HG02759 (cell line): ENCODE results near the gene CHRNA3.

ENCODE experiments used
- ATAC-seq: cut with Tn5 transposase; IDR thresholded peaks from one replicate; pipeline ENCODE4 v1.9.1; 2021; ENCODE audit warnings: mild to moderate bottlenecking, moderate library complexity; ENCODE audit not compliant: unreplicated experiment

The CHRNA3 gene

DNA sequence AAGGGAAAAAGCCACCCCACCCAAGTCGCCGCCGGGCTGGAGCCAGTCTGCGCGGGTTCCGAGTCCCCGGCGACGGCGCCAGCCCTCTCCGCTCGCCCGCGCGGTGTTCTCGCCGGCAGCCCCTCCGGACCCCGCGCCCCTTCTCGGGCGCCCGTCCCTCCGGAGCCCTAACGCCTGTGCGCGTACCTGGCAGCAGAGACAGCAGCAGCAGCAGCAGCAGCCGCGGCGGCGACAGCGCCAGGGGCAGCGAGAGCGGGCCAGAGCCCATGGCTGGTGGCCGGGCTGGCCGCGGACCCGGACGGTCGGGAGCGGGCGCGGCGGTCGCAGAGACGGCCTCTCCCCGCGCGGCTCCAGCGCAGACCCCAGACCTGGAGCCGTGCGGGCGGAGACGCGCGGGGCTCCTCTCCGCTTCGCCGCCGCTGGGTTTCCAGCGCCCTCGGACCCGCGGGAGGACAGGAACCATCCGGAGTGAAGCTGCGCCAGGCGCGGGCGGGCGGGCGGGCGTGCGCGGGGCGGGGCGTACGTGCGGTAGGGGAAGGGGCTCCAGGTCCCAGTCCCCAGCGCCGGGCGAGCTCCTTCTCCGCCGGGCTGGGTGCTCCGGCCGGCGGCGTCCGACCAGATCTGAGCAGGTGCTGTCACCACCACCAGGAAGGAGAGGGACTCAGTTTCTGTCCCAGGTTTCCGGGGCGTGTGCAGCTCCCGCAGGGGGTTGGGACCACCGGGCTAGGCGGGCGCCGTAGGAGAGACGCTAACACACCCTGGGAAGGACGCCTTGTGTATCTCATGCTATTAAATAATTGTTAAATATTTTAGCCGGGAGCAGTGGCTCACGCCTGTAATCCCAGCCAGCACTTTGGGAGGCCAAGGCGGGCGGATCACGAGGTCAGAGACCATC lies at the start of gene CHRNA3:
Gene CHRNA3, minus strand, starts transcription at position 470 of the 895 bp plus-strand sequence. Its CDS starts 202 bp downstream, at position 268.
- no peak for ATAC-seq

GRCh38 chr15:78668987-78669386 lies 48.2 kb upstream of the CHRNA3 start:
- ATAC-seq: no peak

DNA sequence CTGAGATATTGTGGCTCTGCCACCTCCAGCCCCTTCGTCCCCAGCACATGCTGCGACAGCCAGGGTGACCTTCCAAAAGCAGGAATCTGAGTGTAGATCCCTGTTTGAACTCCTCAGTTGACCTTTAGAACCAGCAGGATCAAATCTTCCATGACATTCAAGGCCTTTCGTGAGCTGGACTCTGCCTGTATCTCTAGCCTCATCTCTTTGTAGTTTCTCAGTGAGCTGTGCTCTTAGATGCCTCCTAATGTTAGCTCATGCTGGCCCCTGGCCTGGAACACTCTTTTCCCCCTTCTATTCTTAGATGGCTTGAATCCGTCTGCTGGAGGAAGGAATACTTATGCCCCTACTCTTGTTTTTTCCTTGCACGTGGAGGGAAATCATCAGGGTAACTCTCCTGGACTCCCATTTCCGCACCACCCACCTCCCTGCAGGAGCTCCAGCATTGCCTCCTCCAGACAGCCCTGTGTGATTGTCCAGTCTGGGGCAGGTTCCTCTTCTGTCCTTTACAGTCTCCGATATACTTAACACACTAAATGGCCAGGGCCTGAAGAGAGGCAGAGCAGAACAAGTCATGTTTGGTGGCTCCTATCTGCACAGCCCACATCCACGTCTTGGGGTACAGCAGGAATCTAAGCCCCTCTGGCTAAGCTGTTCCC lies 46.9 kb upstream of the CHRNA3 start:
- ATAC-seq: no peak

GRCh38 chr15:78666010-78666409 lies 45.2 kb upstream of the CHRNA3 start:
- no peak for ATAC-seq

GRCh38 chr15:78663703-78664102 lies 42.9 kb upstream of the CHRNA3 start:
- ATAC-seq: no peak

- no peak for ATAC-seq
These were observed 41.2 kb upstream of the CHRNA3 start for GRCh38 chr15:78662028-78662427.

DNA sequence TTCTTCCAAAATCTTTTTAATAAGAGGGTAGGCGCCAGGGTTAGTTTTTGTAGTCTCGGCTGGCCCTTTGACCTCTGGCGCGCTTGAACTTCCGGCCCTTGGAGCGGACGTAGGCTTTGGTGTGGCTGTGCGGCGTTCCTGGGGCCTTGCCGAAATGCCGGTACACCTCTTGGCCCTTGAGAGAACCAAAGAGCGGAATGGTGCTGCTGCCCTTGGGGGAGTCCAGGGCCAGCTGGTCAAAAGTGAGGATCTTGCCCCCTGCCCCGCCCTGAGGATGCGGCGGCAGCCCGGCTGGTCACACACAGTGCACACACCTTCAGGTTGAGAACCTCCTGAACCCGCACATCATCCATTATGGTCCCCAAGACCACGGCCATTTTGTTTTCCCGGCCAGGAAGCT lies 40.2 kb upstream of the CHRNA3 start:
- no peak for ATAC-seq

DNA sequence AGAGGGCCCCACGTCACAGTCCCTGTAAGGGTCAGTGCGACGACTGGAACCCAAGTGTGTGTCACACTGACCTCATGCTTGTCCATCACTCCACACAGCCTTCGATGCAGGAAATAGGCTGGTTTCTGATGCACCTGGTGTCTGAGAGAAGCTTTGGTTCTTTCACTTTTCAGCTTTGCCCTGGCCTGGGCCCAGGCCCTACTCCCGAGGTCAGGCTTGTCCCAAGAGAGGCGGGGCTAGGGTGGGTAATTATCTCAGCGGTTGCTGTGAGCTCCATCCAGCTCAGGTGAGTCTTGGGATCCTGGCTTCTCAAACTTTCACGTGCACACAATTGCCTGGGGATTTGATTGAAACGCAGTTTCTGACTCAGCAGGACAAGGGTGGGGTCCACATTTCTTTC lies 39.8 kb upstream of the CHRNA3 start:
- ATAC-seq: no peak

DNA sequence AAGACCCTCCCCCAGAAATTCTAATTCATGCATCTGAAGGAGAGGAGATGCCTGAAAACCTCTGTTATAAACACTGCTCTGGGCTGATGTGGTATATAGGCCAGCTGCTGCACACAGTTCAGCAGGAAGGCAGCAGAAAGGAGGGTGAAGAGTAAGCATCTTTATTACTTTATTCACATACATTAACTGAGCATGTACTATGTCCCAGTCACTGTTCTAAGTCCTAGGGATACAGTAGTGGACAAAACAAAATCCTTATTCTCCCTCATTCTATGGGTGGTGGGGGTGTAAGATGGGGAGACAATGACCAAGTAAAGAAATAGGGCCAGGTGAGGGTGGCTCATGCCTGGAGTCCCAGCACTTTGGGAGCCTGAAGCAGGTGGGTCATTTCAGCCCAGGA lies 38.0 kb upstream of the CHRNA3 start:
- ATAC-seq: no peak

DNA sequence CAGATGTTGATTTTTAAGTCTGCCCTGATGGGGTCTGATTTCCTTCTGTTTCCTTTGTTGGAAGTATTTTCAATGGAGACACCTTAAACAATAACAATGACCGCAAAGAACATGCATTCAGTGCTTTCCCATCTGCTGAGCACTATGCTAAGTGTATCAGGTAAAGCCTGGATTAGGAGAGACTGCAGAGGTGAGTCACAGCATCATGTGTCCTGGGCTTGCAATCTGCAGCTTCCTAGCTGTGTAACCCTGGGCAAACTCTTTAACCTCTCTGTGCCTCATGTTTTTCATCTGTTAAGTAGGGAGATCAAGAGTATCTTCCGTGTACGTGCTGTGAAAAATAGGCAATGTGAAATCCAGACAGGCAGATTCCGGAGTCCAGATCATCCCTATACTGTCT lies 33.5 kb upstream of the CHRNA3 start:
- ATAC-seq: no peak

GRCh38 chr15:78651930-78652615 lies 31.3 kb upstream of the CHRNA3 start:
- no peak for ATAC-seq

DNA sequence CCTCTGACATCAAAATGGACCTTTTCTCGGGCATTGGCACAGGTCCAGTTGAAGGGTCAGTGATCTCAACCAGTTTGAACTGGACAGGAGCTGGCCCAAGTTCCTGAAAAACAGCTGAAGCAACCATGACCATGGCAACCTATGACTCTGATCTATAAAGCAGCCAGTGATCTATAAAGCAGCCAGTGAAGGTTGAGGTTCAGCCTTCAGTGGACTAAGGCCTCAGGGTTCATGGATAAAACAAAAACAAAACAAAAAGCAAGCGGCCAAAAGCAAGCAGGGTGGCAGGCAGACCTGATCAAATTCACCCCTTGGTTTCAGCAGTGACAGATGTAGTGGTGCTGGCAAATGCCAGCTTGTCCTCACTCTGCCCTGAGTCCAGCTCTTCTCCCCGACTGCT lies 30.2 kb upstream of the CHRNA3 start:
- no peak for ATAC-seq

DNA sequence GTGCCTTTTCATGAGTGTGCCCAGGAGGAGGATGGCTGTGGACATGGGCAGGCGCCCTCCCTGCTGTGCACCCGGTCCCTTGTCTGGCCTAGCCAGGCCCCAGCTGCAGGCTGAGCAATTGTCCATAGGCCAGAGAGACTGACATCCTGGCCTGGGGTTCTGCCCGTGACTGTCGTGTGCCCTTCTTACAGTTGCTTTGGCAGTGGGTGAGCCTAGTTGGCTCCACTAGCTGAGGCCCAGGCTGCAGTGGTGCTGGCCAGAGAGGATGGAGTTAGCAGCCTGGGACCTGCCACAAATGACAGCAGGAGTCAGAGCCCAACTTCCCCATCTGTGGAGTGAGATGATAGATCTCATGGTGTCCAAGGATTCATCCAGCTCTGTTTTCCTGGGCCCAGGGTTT lies 29.2 kb upstream of the CHRNA3 start:
- ATAC-seq: no peak

GRCh38 chr15:78645009-78645408 lies 24.2 kb upstream of the CHRNA3 start:
- ATAC-seq: no peak

- ATAC-seq: no peak
These were observed 21.5 kb upstream of the CHRNA3 start for GRCh38 chr15:78642331-78642730.

- no peak for ATAC-seq
These were observed 21.0 kb upstream of the CHRNA3 start for GRCh38 chr15:78641749-78642275.

DNA sequence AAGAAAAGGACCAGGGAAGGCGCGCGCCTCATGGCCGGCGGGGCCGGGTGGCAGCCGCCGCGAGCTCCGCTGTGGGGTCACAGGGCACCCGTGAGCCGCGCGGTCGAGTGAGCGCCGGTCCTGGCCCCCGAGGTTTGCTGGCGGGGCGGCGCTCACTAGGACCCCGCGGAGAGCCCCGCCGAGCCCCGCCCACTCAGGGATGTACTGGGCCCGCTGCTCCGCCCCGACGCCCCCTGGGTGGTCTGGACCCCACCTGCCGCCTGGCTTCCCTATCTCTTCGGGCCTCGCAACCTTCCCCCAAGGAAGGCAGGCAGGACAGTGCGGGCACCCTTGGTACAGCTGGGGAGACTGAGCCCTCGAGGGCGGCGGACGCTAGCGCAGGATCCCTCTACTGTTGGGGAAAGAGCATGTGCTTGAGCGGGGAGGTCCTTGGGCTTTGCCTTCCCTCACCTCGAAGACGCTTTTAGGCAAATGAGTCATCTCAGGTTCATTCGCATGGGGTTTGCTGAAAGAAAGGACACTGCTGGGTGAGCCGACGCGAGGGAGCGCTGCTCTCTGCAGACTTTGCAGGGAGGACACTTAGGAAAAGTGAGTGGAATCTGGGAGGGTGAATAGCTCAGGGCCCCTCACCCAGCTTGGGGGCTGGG lies 20.4 kb upstream of the CHRNA3 start, which contains the start of gene CHRNB4:
Gene CHRNB4, minus strand, starts transcription at position 109 of the 647 bp plus-strand sequence. Its CDS starts 77 bp downstream, at position 32.
- no peak for ATAC-seq

DNA sequence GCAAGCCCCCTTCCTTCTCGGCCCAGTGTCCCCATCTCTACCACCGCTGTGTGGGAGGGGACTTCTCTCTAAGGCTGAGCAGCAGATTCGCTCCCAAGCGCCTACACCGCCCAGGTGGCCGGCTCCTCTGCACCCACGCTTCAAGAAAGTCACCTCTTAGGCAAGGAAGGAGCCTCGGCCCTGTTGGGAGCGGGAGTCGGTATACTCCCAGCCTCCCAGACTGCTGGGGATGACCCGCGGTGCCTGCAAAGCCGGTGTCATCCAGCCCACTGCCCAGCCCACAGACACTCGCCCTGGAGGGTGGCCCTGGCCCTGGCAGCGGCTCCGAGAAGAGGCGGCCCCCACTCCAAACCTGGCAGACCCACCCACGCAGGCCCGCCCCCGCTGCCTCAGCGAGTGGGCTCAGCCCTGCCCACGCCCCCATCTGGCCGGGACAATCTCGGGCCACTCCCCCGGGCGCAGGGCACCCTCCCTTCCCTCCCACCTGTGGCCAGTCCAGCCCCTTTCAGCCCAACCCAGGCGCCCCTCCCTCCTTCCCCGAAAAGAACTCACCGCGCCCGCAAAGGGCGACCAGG lies 19.8 kb upstream of the CHRNA3 start:
- ATAC-seq: no peak

GRCh38 chr15:78638658-78639314 lies 18.0 kb upstream of the CHRNA3 start:
- ATAC-seq: no peak
